ENCODE results near the gene ADORA3.

Gene ADORA3

DNA sequence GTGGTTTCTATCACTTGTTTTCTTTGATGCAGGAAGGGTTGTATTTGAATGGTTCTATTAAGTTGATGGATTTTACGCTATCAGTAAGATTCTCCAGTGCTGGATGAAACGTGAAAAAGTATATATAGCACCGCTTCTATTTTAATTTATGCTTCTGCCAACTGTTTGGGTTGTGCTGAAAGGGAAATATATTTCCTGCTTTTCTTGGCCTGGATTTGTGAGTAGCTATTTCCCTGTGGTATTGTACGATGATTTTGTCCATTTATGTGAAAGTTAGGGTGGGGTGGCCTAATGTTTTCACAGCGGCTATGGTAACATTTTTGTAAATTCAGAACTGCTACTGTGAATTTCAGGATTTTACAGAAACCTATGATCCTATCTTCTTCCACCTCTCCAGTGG is 29.3 kb downstream of the ADORA3 start:
- DNase-seq = no peak

- no peak for DNase-seq
Measured at GRCh38 chr1:111471538-111471937, 31.9 kb downstream of the ADORA3 start.

DNA sequence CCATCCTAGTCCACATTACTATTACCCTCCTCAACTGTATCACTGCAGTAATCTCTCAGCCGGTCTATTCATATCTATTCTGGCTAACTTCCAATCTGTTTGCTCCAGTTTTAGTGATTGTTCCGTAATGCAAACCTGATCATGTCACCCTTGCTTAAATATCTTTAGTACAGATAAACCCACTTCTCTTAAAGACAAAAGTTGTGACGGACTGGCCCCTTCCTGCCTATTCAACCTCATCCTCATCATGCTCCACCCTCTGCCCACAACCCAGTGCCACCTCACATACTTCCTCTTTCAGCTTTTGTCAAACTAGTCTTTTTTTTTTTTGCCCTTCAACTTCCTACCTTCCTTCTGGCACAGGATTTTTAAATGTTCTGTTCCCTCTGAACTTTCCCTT is 32.4 kb downstream of the ADORA3 start:
- no peak for DNase-seq

GRCh38 chr1:111470596-111470995 is 32.8 kb downstream of the ADORA3 start:
- DNase-seq = no peak

DNA sequence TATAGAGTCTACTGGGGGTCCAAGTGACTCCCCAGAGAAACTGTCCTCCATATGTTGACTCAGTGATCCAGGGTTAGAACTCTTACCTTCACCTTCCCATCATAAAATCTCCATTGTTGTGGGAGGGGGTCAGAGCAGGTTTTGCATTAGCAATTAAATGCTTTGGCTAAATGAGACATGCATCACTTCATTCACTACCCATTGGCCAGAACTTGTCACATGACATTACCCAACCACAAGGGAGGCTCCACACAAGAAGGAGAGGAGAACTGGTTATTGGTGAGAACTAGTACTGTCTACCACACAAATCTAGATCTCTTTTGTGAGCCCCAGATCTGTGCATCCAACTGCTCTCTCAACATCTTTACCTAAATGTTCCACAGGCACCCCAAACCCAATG is 33.9 kb downstream of the ADORA3 start:
- DNase-seq = no peak

GRCh38 chr1:111468717-111469100 is 34.7 kb downstream of the ADORA3 start:
- DNase-seq = no peak

- DNase-seq = no peak
Measured at GRCh38 chr1:111467865-111468716, 35.3 kb downstream of the ADORA3 start.

- DNase-seq = no peak
Measured at GRCh38 chr1:111466480-111466879, 37.0 kb downstream of the ADORA3 start.

DNA sequence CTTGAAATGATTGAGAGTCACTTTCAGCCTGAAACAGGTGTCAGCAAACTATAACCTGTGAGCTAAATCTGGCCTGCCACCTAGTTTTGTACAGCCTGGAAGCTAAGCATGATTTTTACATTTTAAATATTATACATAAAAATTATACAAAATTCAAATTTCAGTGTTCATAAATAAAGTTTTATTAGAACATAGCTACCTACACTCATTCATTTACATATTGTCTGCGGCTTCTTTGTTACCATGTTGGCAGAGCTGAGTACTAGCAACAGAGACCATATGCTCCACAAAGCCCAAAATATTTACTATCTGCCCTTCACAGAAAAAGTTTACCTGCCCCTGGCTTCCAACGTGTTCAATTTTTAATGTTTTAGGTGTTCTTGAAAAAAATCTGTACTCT is 37.7 kb downstream of the ADORA3 start:
- DNase-seq = no peak

GRCh38 chr1:111463029-111463683 is 40.3 kb downstream of the ADORA3 start:
- DNase-seq = peak; percentile 6

- DNase-seq = no peak
Measured at GRCh38 chr1:111462370-111463028, 40.9 kb downstream of the ADORA3 start.

DNA sequence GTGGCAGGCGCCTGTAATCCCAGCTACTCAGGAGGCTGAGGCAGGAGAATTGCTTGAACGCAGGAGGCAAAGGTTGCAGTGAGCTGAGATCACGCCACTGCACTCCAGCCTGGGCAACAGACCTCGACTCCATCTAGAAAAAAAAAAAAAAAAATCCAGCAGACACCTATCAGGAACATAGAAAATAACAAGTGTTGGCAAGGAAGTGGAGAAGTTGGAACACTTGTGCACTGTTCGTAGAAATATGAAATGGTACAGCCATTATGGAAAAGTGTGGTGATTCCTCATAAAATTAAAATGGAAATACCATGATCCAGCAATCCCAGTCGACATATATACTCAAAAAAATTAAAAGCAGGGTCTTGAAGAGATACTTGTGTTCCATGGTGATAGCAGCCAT is 41.7 kb downstream of the ADORA3 start:
- DNase-seq = no peak

GRCh38 chr1:111455642-111456031 is 47.8 kb downstream of the ADORA3 start:
- DNase-seq = no peak

DNA sequence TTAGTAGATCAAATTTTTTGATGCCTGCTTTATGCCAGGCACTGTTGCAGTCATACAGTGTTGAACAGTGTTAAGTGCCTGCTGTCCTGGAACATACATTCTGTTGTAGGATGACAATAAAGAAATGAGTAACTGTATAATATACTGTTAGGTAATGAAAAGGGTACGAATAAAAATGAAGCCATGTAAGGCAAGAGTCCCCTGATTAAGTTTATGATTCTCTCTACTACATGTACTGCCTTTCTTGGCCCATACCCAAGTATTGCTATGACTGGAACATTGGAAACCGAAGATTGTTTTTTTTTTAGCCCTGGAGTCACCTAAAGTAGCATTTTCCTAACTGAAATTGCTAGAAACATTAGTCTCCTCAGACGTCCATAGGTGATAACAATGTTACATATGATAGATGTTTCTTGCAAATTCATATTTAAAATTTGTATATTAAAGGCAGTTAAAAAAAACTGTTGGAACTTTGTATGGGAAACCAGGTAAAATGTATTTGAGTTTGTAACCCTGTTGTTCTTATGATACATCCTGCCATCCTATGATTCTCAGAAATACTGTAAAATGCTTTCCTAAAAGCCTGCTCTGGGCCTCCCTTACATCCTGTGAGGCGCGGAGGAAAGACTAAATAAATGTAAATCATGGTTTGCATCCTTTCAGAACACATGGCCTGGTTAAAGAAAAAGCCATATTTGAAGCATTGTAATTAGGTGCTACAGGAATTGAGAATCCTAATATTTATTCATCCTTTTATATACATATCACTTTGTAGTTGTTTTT is 48.4 kb downstream of the ADORA3 start:
- no peak for DNase-seq

- no peak for DNase-seq
Measured at GRCh38 chr1:111453706-111454105, 49.7 kb downstream of the ADORA3 start.

GRCh38 chr1:111452581-111452980 is 50.9 kb downstream of the ADORA3 start:
- DNase-seq = no peak

DNA sequence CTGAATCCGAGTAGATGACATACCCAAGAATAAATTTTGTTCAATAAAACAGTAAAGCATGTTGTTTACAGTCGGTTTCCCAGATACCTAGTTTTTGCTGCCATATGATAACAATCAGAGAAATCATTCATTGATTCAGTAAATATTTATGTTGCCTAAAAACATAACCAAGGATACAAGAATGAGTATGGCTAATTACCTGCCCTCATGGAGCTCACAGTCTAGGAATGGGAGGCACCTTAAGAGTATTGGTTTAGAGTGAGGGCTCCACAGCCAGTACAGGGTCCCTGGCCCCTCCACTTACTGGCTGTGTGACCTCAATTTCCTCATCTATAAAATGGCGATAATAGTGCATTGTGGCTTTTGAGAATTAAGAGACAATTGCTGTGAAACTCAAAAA is 53.2 kb downstream of the ADORA3 start:
- DNase-seq = no peak

GRCh38 chr1:111449703-111450017 is 53.8 kb downstream of the ADORA3 start:
- no peak for DNase-seq
